Upper lobe of right lung (tissue), 1 donor: ENCODE results near the gene QSOX1. TPM values are rescaled to one million over a fixed set of nuclear protein-coding genes. Genes with fewer than 3 reads are reported as not detected.
A peak's percentile ranks its signal among the peaks of the same experiment; 100 is the strongest.

Source experiments
- ATAC-seq: fragments of 200-7000 bp; cut with Tn5 transposase; one replicate; pipeline ENCODE4 v1.9.1; 2020; ENCODE audit warnings: mild to moderate bottlenecking, moderate library complexity
- DNase-seq: peaks from one replicate; pipeline ENCODE4 v3.0.0-alpha.2; 2020
- H3K27ac ChIP-seq: fragments of 200-600 bp; one replicate; pipeline ENCODE4 v1.8.0; 2022
- H3K27me3 ChIP-seq: fragments of 200-600 bp; one replicate; pipeline ENCODE4 v1.8.0; 2022; ENCODE audit warnings: mild to moderate bottlenecking
- H3K36me3 ChIP-seq: fragments of 200-600 bp; one replicate; pipeline ENCODE4 v1.8.0; 2022
- H3K4me1 ChIP-seq: fragments of 200-600 bp; one replicate; pipeline ENCODE4 v1.8.0; 2022
- H3K4me3 ChIP-seq: fragments of 200-600 bp; one replicate; pipeline ENCODE4 v1.8.0; 2022; ENCODE audit warnings: mild to moderate bottlenecking
- H3K9me3 ChIP-seq: fragments of 200-600 bp; one replicate; pipeline ENCODE4 v1.8.0; 2022
- CTCF ChIP-seq: fragments of 200-600 bp; IDR thresholded peaks from one replicate; pipeline ENCODE4 v1.8.0; 2022; ENCODE audit warnings: antibody characterized with exemption
- intact Hi-C: fragments of 100-400 bp; cut with DNase I; formaldehyde crosslinking; loops from one replicate; pipeline ENCODE4 v1.11.0; 2022
- total RNA-seq: library from RNA; stranded (reverse); fragmentation: NEBNext Ultra II Directional; extraction: Animal tissue kit (Norgen Biotek cat#: 25700); gene quantifications from one replicate; pipeline ENCODE4 v1.2.1, GENCODE V29; 2021
- donor health status: DM: no; HTN: yes; CAD: no; lungs with severe emphysema.

QSOX1 gene
- total RNA-seq, 1 donor from 2014 or later: 275 TPM

- H3K36me3 ChIP-seq: no peaks in the 10 kb centered on the region
- H3K9me3 ChIP-seq: no peaks in the 10 kb centered on the region
- H3K27me3 ChIP-seq: no peaks in the 10 kb centered on the region
- H3K27ac ChIP-seq: peak overlapping the region; percentile 49
- intact Hi-C loops: no loop called here
- DNase-seq (no peak), ATAC-seq (peak; percentile 5)
- H3K4me3 ChIP-seq: peak overlapping the region; percentile 96
- peaks cover 42% of the 10 kb centered on the region for H3K4me1 ChIP-seq
- TF ChIP-seq CTCF: no peak
Measured at GRCh38 chr1:180157576-180158057, 2.9 kb downstream of the QSOX1 start.

GRCh38 chr1:180158149-180159147 is 3.8 kb downstream of the QSOX1 start:
- intact Hi-C loops: no loop called here
- TF ChIP-seq CTCF: no peak
- Histone ChIP-seq H3K4me3 (no peak overlapping the region), H3K9me3 (no peaks in the 10 kb centered on the region), H3K4me1 (peaks cover 44% of the 10 kb centered on the region), H3K27me3 (no peaks in the 10 kb centered on the region), H3K36me3 (no peaks in the 10 kb centered on the region), H3K27ac (peak overlapping the region; percentile 49)
- no peak for DNase-seq
- ATAC-seq: no peak

DNA sequence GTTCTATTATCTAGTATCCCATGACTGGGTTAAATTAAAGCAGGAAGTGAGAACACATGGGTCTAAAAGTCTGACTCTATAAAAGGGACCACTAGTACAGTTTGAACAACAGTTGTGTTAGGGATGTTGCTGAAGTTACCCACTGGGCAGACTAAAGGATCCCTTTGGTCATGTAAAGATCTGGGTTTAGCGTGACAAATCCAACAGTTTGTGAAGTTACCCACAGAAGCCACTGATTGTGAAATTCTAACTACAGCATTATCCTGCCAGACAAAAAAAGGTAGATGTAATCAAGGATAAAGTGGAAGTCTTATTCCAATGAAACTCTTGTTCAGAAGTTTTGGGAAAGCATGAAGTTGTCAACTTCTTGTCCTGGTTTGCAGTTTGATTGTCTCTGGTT is 5.7 kb downstream of the QSOX1 start:
- intact Hi-C loops: no loop called here
- no peak for ATAC-seq
- no peaks in the 10 kb centered on the region for H3K36me3 ChIP-seq
- no peak overlapping the region for H3K4me3 ChIP-seq
- H3K27ac ChIP-seq: no peak overlapping the region
- no peaks in the 10 kb centered on the region for H3K9me3 ChIP-seq
- no peak for DNase-seq
- no peak for TF ChIP-seq CTCF
- peaks cover 52% of the 10 kb centered on the region for H3K4me1 ChIP-seq
- no peaks in the 10 kb centered on the region for H3K27me3 ChIP-seq

DNA sequence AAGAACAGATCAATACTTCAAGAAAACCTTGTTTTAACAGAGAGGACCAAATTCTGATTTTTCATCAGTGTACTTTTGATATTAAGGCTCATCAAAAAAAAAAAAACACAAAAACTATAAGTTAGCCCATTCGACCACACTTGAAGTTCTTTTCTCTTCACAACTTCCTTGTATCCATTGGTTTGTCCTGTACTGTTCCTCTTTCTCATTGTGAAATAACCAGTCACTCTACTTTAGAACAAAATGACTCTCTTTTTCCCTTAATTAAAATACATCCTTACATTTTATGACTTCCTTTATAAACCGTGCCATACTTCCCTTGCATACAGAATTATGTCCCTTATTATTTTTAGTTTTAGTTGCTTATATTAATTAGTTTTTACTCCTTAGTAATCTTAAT is 8.4 kb downstream of the QSOX1 start:
- Histone ChIP-seq H3K27ac (no peak overlapping the region), H3K9me3 (no peaks in the 10 kb centered on the region), H3K4me3 (no peak overlapping the region), H3K4me1 (peaks cover 62% of the 10 kb centered on the region), H3K27me3 (no peaks in the 10 kb centered on the region), H3K36me3 (peaks cover 13% of the 10 kb centered on the region)
- intact Hi-C loops: no loop called here
- TF ChIP-seq CTCF: no peak
- DNase-seq: no peak
- ATAC-seq: no peak

DNA sequence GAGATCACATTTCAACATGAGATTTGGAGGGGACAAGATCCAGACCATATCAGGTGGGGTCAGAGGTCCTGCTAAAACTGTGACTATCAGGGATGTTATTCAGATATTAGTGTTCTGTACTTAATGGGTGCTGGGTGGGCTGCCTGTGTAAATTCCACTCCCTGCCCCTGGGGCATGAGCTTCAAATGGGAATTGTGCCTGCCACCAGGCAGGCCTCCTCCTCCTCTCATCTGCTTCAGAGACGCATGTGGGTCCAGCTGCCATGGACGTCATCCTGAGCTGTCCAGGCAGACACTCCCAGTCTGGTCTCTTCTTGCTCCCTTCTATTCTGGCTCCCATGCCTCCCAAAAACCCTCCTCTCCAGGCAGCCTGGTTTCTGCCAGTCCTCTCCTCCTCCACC is 10.4 kb downstream of the QSOX1 start:
- TF ChIP-seq CTCF: no peak
- intact Hi-C loops: no loop called here
- no peak for ATAC-seq
- H3K27me3 ChIP-seq: no peaks in the 10 kb centered on the region
- peaks cover 58% of the 10 kb centered on the region for H3K4me1 ChIP-seq
- peaks cover 21% of the 10 kb centered on the region for H3K36me3 ChIP-seq
- H3K27ac ChIP-seq: no peak overlapping the region
- H3K9me3 ChIP-seq: no peaks in the 10 kb centered on the region
- peak; percentile 38 for DNase-seq
- H3K4me3 ChIP-seq: no peak overlapping the region
